OCI-LY7 (cell line): Measurements from ENCODE around the gene SUSD4.

ENCODE experiments used
- EZH2phosphoT487 ChIP-seq: fragments of 200-600 bp; sonication (generic); IDR thresholded peaks from 2 replicates; pipeline ENCODE4 v1.6.1; 2018; ENCODE audit warnings: low read depth, borderline replicate concordance, mild to moderate bottlenecking, mixed run types, antibody characterized with exemption, low read length, moderate library complexity, mixed read lengths
- TF ChIP-seq, protein P1 (sequence below): fragments of 200-600 bp; sonication (generic); conservative IDR thresholded peaks from 2 replicates; pipeline ENCODE4 v1.5.1; 2014; ENCODE audit warnings: mild to moderate bottlenecking, antibody characterized with exemption, low read length, moderate library complexity, mixed read lengths

GRCh38 chr1:223308136-223308535 lies 55.8 kb downstream of the SUSD4 start:
- TF ChIP-seq, protein P1, sequence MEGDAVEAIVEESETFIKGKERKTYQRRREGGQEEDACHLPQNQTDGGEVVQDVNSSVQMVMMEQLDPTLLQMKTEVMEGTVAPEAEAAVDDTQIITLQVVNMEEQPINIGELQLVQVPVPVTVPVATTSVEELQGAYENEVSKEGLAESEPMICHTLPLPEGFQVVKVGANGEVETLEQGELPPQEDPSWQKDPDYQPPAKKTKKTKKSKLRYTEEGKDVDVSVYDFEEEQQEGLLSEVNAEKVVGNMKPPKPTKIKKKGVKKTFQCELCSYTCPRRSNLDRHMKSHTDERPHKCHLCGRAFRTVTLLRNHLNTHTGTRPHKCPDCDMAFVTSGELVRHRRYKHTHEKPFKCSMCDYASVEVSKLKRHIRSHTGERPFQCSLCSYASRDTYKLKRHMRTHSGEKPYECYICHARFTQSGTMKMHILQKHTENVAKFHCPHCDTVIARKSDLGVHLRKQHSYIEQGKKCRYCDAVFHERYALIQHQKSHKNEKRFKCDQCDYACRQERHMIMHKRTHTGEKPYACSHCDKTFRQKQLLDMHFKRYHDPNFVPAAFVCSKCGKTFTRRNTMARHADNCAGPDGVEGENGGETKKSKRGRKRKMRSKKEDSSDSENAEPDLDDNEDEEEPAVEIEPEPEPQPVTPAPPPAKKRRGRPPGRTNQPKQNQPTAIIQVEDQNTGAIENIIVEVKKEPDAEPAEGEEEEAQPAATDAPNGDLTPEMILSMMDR: no peak
- TF ChIP-seq EZH2phosphoT487: no peak
